SK-N-SH (cell line): ENCODE results near the gene ADAR. TPM values are rescaled to one million over a fixed set of nuclear protein-coding genes. Genes with fewer than 3 reads are reported as not detected.
A peak's percentile ranks its signal among the peaks of the same experiment; 100 is the strongest.

ENCODE experiments used
- CTCF ChIA-PET: fragments of 300-600, 350-600 bp; formaldehyde crosslinking; extraction: SDS; loops from one replicate; lab custom pipeline; 2021; lab: Yijun Ruan, JAX
- POLR2A ChIA-PET: fragments of 350-600 bp; sonication (Branson Sonifier 250); formaldehyde crosslinking; extraction: SDS; loops from one replicate; lab custom pipeline; 2020; ENCODE audit warnings: antibody characterized with exemption, inconsistent platforms; lab: Yijun Ruan, JAX
- DNase-seq: peaks from one replicate; pipeline ENCODE4 v3.0.0; 2012
- H2AFZ ChIP-seq: fragments of 200-600 bp; sonication (generic); 2 replicates; pipeline ENCODE4 v1.8.1; 2016; ENCODE audit warnings: antibody characterized with exemption, mild to moderate bottlenecking, low read depth
- H3F3A ChIP-seq: fragments of 200-600 bp; sonication (generic); replicated peaks from 2 replicates; pipeline ENCODE3; 2016; ENCODE audit warnings: antibody characterized with exemption, mild to moderate bottlenecking; ENCODE audit not compliant: insufficient read depth
- H3K27ac ChIP-seq, 2 experiments: fragments of 200-500 bp in 1 of 2; fragments of 200-600 bp in 1 of 2; sonication (Bioruptor generic) in 1 of 2; sonication (generic), shearing (Covaris generic) in 1 of 2; 2 replicates each; pipeline versions ENCODE4 v1.5.1 to v1.6.1; 2014 to 2016; ENCODE audit warnings: low read depth in 2 of 2, inconsistent platforms in 1 of 2, low read length in 1 of 2, mild to moderate bottlenecking in 1 of 2, mixed read lengths in 1 of 2
- H3K27me3 ChIP-seq: fragments of 200-600 bp; sonication (generic), shearing (Covaris generic); 2 replicates; pipeline ENCODE4 v1.6.1; 2016; ENCODE audit warnings: mixed run types; ENCODE audit not compliant: insufficient read depth
- H3K36me3 ChIP-seq, 2 experiments: fragments of 200-500 bp in 1 of 2; fragments of 200-600 bp in 1 of 2; sonication (Bioruptor generic) in 1 of 2; sonication (generic) in 1 of 2; replicated peaks in 1 of 2; 2 replicates each; pipeline versions ENCODE3 to v1.5.1; 2014 to 2016; ENCODE audit warnings: low read length in 1 of 2, mild to moderate bottlenecking in 1 of 2; ENCODE audit not compliant: insufficient read depth in 2 of 2, control insufficient read depth in 1 of 2
- H3K4me1 ChIP-seq, 2 experiments: fragments of 200-500 bp in 1 of 2; fragments of 200-600 bp in 1 of 2; sonication (Bioruptor generic) in 1 of 2; sonication (generic), shearing (Covaris generic) in 1 of 2; 2 replicates each; pipeline versions ENCODE4 v1.5.1 to v1.6.1; 2014 to 2016; ENCODE audit warnings: low read depth in 1 of 2, low read length in 1 of 2, mixed run types in 1 of 2; ENCODE audit not compliant: insufficient read depth in 2 of 2, control insufficient read depth in 1 of 2
- H3K4me2 ChIP-seq: fragments of 200-600 bp; sonication (generic), shearing (Covaris generic); 2 replicates; pipeline ENCODE4 v1.6.1; 2017; ENCODE audit warnings: mixed run types
- H3K4me3 ChIP-seq, 2 experiments: fragments of 200-500 bp in 1 of 2; fragments of 200-600 bp in 1 of 2; sonication (Bioruptor generic) in 1 of 2; sonication (generic), shearing (Covaris generic) in 1 of 2; 2 replicates each; pipeline versions ENCODE4 v1.5.1 to v1.8.1; 2014 to 2016; ENCODE audit warnings: low read depth in 2 of 2, inconsistent platforms in 1 of 2, low read length in 1 of 2, mild to moderate bottlenecking in 1 of 2, mixed read lengths in 1 of 2, moderate library complexity in 1 of 2
- H3K79me2 ChIP-seq: fragments of 200-600 bp; sonication (generic); 2 replicates; pipeline ENCODE4 v1.8.1; 2017; ENCODE audit warnings: mild to moderate bottlenecking; ENCODE audit not compliant: insufficient read depth
- H3K9ac ChIP-seq: fragments of 200-600 bp; sonication (generic); 2 replicates; pipeline ENCODE4 v1.6.1; 2017; ENCODE audit warnings: mixed run types
- H3K9me2 ChIP-seq: fragments of 200-600 bp; sonication (generic); 2 replicates; pipeline ENCODE4 v1.6.1; 2017; ENCODE audit warnings: mixed run types
- H3K9me3 ChIP-seq: fragments of 200-600 bp; sonication (generic); 2 replicates; pipeline ENCODE4 v1.6.1; 2017; ENCODE audit warnings: mixed run types, mild to moderate bottlenecking, moderate library complexity
- H4K20me1 ChIP-seq: fragments of 200-600 bp; sonication (generic); 2 replicates; pipeline ENCODE4 v1.6.1; 2017; ENCODE audit warnings: mild to moderate bottlenecking, mixed run types; ENCODE audit not compliant: insufficient read depth
- ELF1 ChIP-seq: IDR thresholded peaks from 2 replicates; pipeline ENCODE4 v1.4.0; 2012
- FOXJ3 ChIP-seq: sonication (generic); formaldehyde crosslinking; IDR thresholded peaks from 2 replicates; pipeline ENCODE4 v1.5.1; 2020; ENCODE audit warnings: mild to moderate bottlenecking, missing genetic modification reagents
- FOXM1 ChIP-seq: IDR thresholded peaks from 2 replicates; pipeline ENCODE4 v1.4.0; 2012; ENCODE audit warnings: low read depth, mild to moderate bottlenecking
- GABPA ChIP-seq: IDR thresholded peaks from 2 replicates; pipeline ENCODE4 v1.4.0; 2012; ENCODE audit warnings: low read depth, mild to moderate bottlenecking
- GATA2 ChIP-seq: sonication (generic); formaldehyde crosslinking; IDR thresholded peaks from 2 replicates; pipeline ENCODE4 v1.5.0; 2020; ENCODE audit warnings: mild to moderate bottlenecking, missing genetic modification reagents
- MEF2A ChIP-seq: IDR thresholded peaks from 2 replicates; pipeline ENCODE4 v1.4.0; 2012; ENCODE audit warnings: low read depth, borderline replicate concordance
- MXI1 ChIP-seq: IDR thresholded peaks from 2 replicates; pipeline ENCODE4 v1.6.1; 2012; ENCODE audit warnings: mild to moderate bottlenecking, low read depth, low read length, improper control_type of control experiment
- NFIC ChIP-seq: IDR thresholded peaks from 2 replicates; pipeline ENCODE4 v1.4.0; 2012; ENCODE audit warnings: borderline replicate concordance
- RCOR1 ChIP-seq: fragments of 150-350 bp; IDR thresholded peaks from 2 replicates; pipeline ENCODE4 v1.6.1; 2017; ENCODE audit warnings: antibody characterized with exemption, low read length
- REST ChIP-seq: IDR thresholded peaks from 2 replicates; pipeline ENCODE4 v1.6.1; 2012; ENCODE audit warnings: mild to moderate bottlenecking, low read depth, low read length, moderate library complexity
- SIN3A ChIP-seq: IDR thresholded peaks from 2 replicates; pipeline ENCODE4 v1.6.1; 2012; ENCODE audit warnings: low read depth, mild to moderate bottlenecking, low read length, moderate library complexity, borderline replicate concordance
- TAF1 ChIP-seq: IDR thresholded peaks from 2 replicates; pipeline ENCODE4 v1.6.1; 2012; ENCODE audit warnings: low read depth, mild to moderate bottlenecking, low read length, moderate library complexity, borderline replicate concordance
- TCF12 ChIP-seq: IDR thresholded peaks from 2 replicates; pipeline ENCODE4 v1.4.0; 2012
- TEAD4 ChIP-seq: IDR thresholded peaks from 2 replicates; pipeline ENCODE4 v1.4.0; 2012; ENCODE audit warnings: mild to moderate bottlenecking, borderline replicate concordance; ENCODE audit not compliant: insufficient read depth
- YY1 ChIP-seq: IDR thresholded peaks from 2 replicates; pipeline ENCODE4 v1.4.0; 2012; ENCODE audit warnings: low read depth, mild to moderate bottlenecking
- WGBS: methylation state at CpG from one replicate; pipeline ENCODE4 v1.1.6; 2017; ENCODE audit warnings: low lambda C conversion rate; 5-methylcytosine and 5-hydroxymethylcytosine counted together
- polyA plus RNA-seq, 3 experiments: library from polyadenylated mRNA; depleted of rRNA; stranded (reverse); fragments of >200 nt; gene quantifications; 2 replicates each; pipeline ENCODE4 v1.2.3, GENCODE V29; 2012
- TF ChIP-seq, protein P1 (sequence below): IDR thresholded peaks from 2 replicates; pipeline ENCODE4 v1.4.0; 2012; ENCODE audit warnings: low read depth, borderline replicate concordance
- TF ChIP-seq, protein P2 (sequence below): fragments of 150-350 bp; IDR thresholded peaks from 2 replicates; pipeline ENCODE4 v1.6.1; 2016; ENCODE audit warnings: mild to moderate bottlenecking, low read depth, low read length

The ADAR gene
- polyA plus RNA-seq, 1 of the 3 experiments (the other 2 are of a cell fraction): 61.1 TPM

DNA sequence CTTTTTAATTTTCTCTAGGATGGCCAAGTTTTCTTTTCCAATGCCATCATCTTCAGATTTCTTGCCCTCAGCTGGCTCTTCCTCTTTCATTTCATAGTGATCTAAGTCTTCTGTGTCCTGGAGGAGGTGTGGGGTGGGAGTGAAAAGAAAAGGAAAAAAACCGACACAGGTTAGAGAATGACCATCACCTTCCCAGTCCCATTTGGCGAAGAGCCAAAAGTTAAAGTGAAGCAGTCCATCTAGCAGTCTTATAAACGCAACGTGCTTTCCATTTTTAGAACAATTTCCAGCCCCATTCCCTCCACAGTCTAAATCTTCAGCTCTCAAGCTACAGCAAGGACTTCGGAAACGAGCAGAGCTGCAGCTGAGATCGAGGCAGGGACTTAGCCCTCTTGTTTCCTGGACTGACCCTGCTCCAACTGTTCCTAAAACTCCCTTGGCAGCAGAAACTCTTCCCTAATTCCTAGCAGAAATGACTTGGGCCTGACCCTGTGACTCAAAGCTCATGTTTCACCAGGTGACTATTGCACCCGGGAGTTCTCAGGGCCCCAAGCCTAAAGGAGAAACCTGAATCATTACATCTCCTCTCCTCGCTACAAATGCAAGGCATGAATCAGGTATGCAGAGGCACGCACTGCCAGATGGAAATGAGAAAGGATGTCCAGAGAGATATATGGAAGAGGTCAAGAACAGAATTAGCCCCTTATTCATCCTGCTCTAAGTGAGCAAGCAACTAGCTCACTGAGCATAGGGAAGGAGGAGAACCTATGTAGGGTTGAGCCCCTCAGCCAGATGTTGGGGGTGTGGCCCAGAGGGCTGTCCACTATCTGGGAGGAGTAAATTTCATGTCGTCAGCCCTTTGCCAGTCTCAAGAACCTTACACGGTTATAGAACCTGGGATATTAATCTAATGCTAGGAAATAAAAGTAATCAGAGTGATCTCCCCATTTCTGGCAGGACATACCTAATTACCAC is 54.6 kb downstream of the ADAR start:
- no peak overlapping the region; a peak in 1 of 4 replicates for H3K27ac ChIP-seq
- CTCF ChIA-PET: interaction anchor here (0.8 to 5.4 kb wide), 6 partner anchors 19 to 149 kb away, joined by 3 to 63 read pairs (median 4); no protein-coding TSS in a partner anchor
- H2AFZ ChIP-seq: no peak overlapping the region
- H3K4me1 ChIP-seq: peaks cover 7 to 28% of the 10 kb centered on the region in 2 experiments; a peak in 2 of 4 replicates
- no peak overlapping the region for H3K4me3 ChIP-seq
- no peak overlapping the region for H3K9ac ChIP-seq
- no peaks in the 10 kb centered on the region for H3K9me3 ChIP-seq
- peaks cover 12% of the 10 kb centered on the region for H3F3A ChIP-seq
- H4K20me1 ChIP-seq: peaks cover 18% of the 10 kb centered on the region; the same call in 1 of the 2 replicates
- no peak for DNase-seq
- WGBS: 85% methylated on average over 12 of the region's 12 CpGs
- no peaks in the 10 kb centered on the region for H3K27me3 ChIP-seq
- H3K36me3 ChIP-seq: peaks cover 37 to 80% of the 10 kb centered on the region in 2 experiments
- peaks cover 39% of the 10 kb centered on the region for H3K79me2 ChIP-seq
- H3K9me2 ChIP-seq: no peaks in the 10 kb centered on the region
- no peak for TF ChIP-seq YY1
- no peak for TF ChIP-seq TCF12
- peak; percentile 26; the same call in 1 of the 2 replicates for TF ChIP-seq NFIC
- TF ChIP-seq TEAD4: no peak
- TF ChIP-seq ELF1: no peak
- POLR2A ChIA-PET: no interaction called here
- H3K4me2 ChIP-seq: no peak overlapping the region

DNA sequence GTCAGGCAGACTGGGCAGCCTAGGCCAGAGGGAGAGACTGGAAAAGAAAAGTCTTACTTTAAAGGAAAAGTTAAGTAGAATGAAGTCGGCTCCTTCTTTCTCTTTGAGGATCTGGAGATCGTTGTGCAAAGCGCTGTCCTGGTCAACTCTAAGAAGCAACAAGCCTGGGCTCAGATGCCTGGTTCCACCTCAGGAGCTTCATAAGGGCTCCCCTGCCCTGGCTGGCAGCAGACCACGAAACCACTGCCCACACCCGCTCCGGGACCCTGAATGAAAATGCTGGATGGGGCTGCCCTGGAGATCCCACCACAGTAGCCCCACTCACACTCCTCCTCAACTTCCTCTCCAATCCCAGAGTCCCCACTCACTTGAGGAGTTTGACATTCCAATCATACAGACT is 56.0 kb downstream of the ADAR start:
- CTCF ChIA-PET: interaction anchor here (1.8 to 5.4 kb wide), 2 partner anchors 57 to 72 kb away, joined by 3 to 63 read pairs; no protein-coding TSS in a partner anchor
- POLR2A ChIA-PET: no interaction called here

More for the DNA sequence above, 56.0 kb downstream of the ADAR start:
- peaks cover 7 to 31% of the 10 kb centered on the region in 2 experiments; a peak in 2 of 4 replicates for H3K4me1 ChIP-seq
- H2AFZ ChIP-seq: no peak overlapping the region
- H3K4me3 ChIP-seq: no peak overlapping the region
- no peak overlapping the region for H3K9ac ChIP-seq
- TF ChIP-seq SIN3A (no peak), MEF2A (no peak), GABPA (no peak), GATA2 (CRISPR knock-in tag) (no peak), TAF1 (no peak), NFIC (no peak), RCOR1 (no peak), FOXJ3 (no peak), YY1 (no peak), ELF1 (no peak), MXI1 (no peak), TCF12 (no peak), REST (no peak), TEAD4 (no peak), FOXM1 (no peak)
- TF ChIP-seq, protein P1, sequence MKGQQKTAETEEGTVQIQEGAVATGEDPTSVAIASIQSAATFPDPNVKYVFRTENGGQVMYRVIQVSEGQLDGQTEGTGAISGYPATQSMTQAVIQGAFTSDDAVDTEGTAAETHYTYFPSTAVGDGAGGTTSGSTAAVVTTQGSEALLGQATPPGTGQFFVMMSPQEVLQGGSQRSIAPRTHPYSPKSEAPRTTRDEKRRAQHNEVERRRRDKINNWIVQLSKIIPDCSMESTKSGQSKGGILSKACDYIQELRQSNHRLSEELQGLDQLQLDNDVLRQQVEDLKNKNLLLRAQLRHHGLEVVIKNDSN: no peak
- TF ChIP-seq, protein P2, sequence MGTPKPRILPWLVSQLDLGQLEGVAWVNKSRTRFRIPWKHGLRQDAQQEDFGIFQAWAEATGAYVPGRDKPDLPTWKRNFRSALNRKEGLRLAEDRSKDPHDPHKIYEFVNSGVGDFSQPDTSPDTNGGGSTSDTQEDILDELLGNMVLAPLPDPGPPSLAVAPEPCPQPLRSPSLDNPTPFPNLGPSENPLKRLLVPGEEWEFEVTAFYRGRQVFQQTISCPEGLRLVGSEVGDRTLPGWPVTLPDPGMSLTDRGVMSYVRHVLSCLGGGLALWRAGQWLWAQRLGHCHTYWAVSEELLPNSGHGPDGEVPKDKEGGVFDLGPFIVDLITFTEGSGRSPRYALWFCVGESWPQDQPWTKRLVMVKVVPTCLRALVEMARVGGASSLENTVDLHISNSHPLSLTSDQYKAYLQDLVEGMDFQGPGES: no peak
- H3K27ac ChIP-seq: no peak overlapping the region
- H3K27me3 ChIP-seq: no peaks in the 10 kb centered on the region
- no peak overlapping the region for H3K4me2 ChIP-seq
- H3K36me3 ChIP-seq: peaks cover 37 to 80% of the 10 kb centered on the region in 2 experiments
- 91% methylated on average over 5 of the region's 6 CpGs for WGBS
- no peak for DNase-seq
- H3K9me3 ChIP-seq: no peaks in the 10 kb centered on the region
- H3K79me2 ChIP-seq: peaks cover 27% of the 10 kb centered on the region
- peaks cover 12% of the 10 kb centered on the region; the same call in 1 of the 2 replicates for H4K20me1 ChIP-seq
- H3K9me2 ChIP-seq: no peaks in the 10 kb centered on the region
- peaks cover 12% of the 10 kb centered on the region for H3F3A ChIP-seq
